GM10248 (cell line): Measurements from ENCODE around the gene C9orf50.

Experiments
- CTCF ChIA-PET: fragments of 300-600 bp; sonication (Branson Sonifier 250); formaldehyde crosslinking; extraction: SDS; loops from one replicate; lab custom pipeline; 2021; ENCODE audit warnings: antibody characterized with exemption; lab: Yijun Ruan, JAX
- POLR2A ChIA-PET: fragments of 350-650 bp; sonication (Branson Sonifier 250); formaldehyde crosslinking; extraction: SDS; loops from one replicate; lab custom pipeline; 2020; ENCODE audit warnings: antibody characterized with exemption; lab: Yijun Ruan, JAX
- DNase-seq: peaks from one replicate; pipeline ENCODE4 v3.0.0; 2012; ENCODE audit errors: extremely low spot score
- CTCF ChIP-seq: IDR thresholded peaks from 2 replicates; pipeline ENCODE4 v1.5.1; 2012; ENCODE audit warnings: mild to moderate bottlenecking, low read depth; ENCODE audit errors: extremely low read depth, missing control alignments, control extremely low read depth

C9orf50 gene

GRCh38 chr9:129655696-129656095, 34.8 kb upstream of the C9orf50 start:
- no peak for TF ChIP-seq CTCF
- DNase-seq, result no peak
- ChIA-PET CTCF (interaction anchor here (1.3 to 1.8 kb wide), 2 partner anchors 9 to 71 kb away, joined by 3 to 5 read pairs; no protein-coding TSS in a partner anchor), POLR2A (no interaction called here)

- DNase-seq, result no peak
- POLR2A ChIA-PET, result no interaction called here
- no peak for TF ChIP-seq CTCF
- CTCF ChIA-PET, result no interaction called here
These were observed 34.3 kb upstream of the C9orf50 start for GRCh38 chr9:129655154-129655553.

DNA sequence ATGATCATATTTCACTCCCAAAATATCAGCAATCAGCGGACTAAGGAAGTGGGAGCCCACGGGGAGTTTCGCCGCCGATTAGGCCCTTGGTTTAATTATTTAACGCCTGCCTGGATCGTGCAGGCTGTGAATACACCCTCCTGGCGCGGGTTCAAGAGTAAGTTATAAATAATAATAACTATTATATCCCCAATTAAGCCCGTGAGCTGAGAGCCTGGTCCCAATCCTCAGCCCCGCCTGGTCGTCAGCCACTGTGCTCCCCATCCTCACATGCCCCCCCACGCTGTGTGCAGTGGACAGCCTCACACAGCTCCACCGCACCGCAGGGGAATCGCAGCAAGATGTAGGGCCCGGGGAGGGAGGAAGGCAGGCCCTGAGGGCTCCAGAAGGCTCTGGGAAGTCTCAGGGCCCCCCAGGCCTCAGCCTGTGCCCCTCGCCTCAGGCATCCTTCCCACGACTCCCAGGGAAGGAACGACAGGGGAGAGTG, 33.7 kb upstream of the C9orf50 start:
- POLR2A ChIA-PET, result no interaction called here
- no peak for DNase-seq
- CTCF ChIA-PET, result no interaction called here
- no peak for TF ChIP-seq CTCF

GRCh38 chr9:129653823-129654553, 33.1 kb upstream of the C9orf50 start:
- no peak for TF ChIP-seq CTCF
- POLR2A ChIA-PET, result no interaction called here
- CTCF ChIA-PET, result no interaction called here
- no peak for DNase-seq

DNA sequence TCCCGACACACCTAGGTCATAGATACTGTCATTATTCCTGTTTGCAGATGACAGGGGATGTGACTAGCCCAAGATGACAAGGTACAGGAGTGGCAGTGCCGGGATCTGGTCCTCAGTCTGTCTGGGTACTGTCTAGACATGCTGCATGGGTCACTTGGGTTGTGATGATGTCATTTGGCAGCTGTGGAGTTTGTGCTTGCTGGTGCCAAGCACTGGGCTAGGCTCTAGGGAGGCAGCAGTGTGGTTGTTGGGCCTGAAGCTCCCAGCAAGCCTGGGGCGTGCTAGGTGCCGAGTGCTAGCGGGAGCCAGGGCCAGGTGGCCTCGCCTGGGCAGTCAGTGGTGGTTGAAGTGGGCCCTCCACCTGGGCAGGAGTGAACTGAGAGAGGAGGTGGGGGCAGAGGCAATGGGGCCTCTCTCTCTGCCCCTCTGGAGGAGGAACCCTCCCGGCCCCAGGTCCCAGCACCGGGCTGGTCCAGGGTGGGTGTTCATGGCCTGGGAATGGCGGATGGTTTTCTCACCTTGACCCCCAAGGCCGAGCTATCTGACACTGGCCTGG, 29.9 kb upstream of the C9orf50 start:
- no peak for TF ChIP-seq CTCF
- CTCF ChIA-PET, result interaction anchor here (1.7 kb wide), 1 partner anchor 8 kb away, joined by 4 read pairs; no protein-coding TSS in a partner anchor
- POLR2A ChIA-PET, result interaction anchor here (0.5 kb wide), 1 partner anchor 436 kb away, joined by 5 read pairs; no protein-coding TSS in a partner anchor
- DNase-seq, result no peak

GRCh38 chr9:129649726-129650679, 29.1 kb upstream of the C9orf50 start:
- POLR2A ChIA-PET, result no interaction called here
- DNase-seq, result no peak
- TF ChIP-seq CTCF, result no peak
- CTCF ChIA-PET, result no interaction called here
